Mammary epithelial cell (primary cell): Measurements from ENCODE around the gene TENM3.

Experiments used
- EZH2 ChIP-seq: IDR thresholded peaks from 2 replicates; pipeline ENCODE4 v1.6.1; 2012; ENCODE audit warnings: low read length, inconsistent platforms, borderline replicate concordance
- TF ChIP-seq, protein P1 (sequence below), 2 donors: IDR thresholded peaks in 1 of 2; conservative IDR thresholded peaks in 1 of 2; 2 replicates each; pipeline ENCODE4 v1.5.1; 2011 to 2012; ENCODE audit warnings: inconsistent platforms in 2 of 2, low read length in 2 of 2, mild to moderate bottlenecking in 2 of 2, control low read depth in 1 of 2, low read depth in 1 of 2; ENCODE audit not compliant: insufficient read depth in 1 of 2; ENCODE audit errors: extremely low read depth in 1 of 2

- TF ChIP-seq EZH2, result no peak
- TF ChIP-seq, protein P1, sequence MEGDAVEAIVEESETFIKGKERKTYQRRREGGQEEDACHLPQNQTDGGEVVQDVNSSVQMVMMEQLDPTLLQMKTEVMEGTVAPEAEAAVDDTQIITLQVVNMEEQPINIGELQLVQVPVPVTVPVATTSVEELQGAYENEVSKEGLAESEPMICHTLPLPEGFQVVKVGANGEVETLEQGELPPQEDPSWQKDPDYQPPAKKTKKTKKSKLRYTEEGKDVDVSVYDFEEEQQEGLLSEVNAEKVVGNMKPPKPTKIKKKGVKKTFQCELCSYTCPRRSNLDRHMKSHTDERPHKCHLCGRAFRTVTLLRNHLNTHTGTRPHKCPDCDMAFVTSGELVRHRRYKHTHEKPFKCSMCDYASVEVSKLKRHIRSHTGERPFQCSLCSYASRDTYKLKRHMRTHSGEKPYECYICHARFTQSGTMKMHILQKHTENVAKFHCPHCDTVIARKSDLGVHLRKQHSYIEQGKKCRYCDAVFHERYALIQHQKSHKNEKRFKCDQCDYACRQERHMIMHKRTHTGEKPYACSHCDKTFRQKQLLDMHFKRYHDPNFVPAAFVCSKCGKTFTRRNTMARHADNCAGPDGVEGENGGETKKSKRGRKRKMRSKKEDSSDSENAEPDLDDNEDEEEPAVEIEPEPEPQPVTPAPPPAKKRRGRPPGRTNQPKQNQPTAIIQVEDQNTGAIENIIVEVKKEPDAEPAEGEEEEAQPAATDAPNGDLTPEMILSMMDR (conservative IDR thresholded peaks at IDR 0.05 in 1 of 2, IDR thresholded peaks at IDR 0.05 in 1 of 2; ENCODE audit: extremely low read depth in 1 of 2, insufficient read depth in 1 of 2, low read depth in 1 of 2, low read length in 2 of 2), result no peak
These were observed 2.8 kb upstream of the TENM3 start for GRCh38 chr4:182240161-182241130.
